GM21786 (cell line): ENCODE measurements around the gene IL18BP.

Source experiments
- ATAC-seq: cut with Tn5 transposase; IDR thresholded peaks from one replicate; pipeline ENCODE4 v1.9.1; 2021; ENCODE audit not compliant: unreplicated experiment

IL18BP gene

GRCh38 chr11:72010529-72011233 lies 12.0 kb downstream of the IL18BP start:
- no peak for ATAC-seq

- ATAC-seq, result no peak
Measured at GRCh38 chr11:72012091-72012630, 13.5 kb downstream of the IL18BP start.

- ATAC-seq, result no peak
Measured at GRCh38 chr11:72012897-72013721, 14.4 kb downstream of the IL18BP start.

GRCh38 chr11:72013765-72014711 lies 15.3 kb downstream of the IL18BP start:
- no peak for ATAC-seq

GRCh38 chr11:72014761-72015320 lies 16.1 kb downstream of the IL18BP start:
- ATAC-seq, result no peak

GRCh38 chr11:72015511-72016061 lies 16.9 kb downstream of the IL18BP start:
- no peak for ATAC-seq

- ATAC-seq, result no peak
Measured at GRCh38 chr11:72018171-72018570, 19.5 kb downstream of the IL18BP start.

- no peak for ATAC-seq
Measured at GRCh38 chr11:72023335-72023734, 24.6 kb downstream of the IL18BP start.

- ATAC-seq, result no peak
Measured at GRCh38 chr11:72024069-72024754, 25.5 kb downstream of the IL18BP start.

GRCh38 chr11:72026090-72026489 lies 27.4 kb downstream of the IL18BP start:
- no peak for ATAC-seq

GRCh38 chr11:72030472-72031045 lies 31.9 kb downstream of the IL18BP start:
- ATAC-seq, result no peak

- no peak for ATAC-seq
Measured at GRCh38 chr11:72036687-72037086, 38.0 kb downstream of the IL18BP start.

- no peak for ATAC-seq
Measured at GRCh38 chr11:72037554-72038311, 39.0 kb downstream of the IL18BP start.

- no peak for ATAC-seq
Measured at GRCh38 chr11:72038491-72038890, 39.8 kb downstream of the IL18BP start.

- no peak for ATAC-seq
Measured at GRCh38 chr11:72039031-72039855, 40.5 kb downstream of the IL18BP start.

- ATAC-seq, result no peak
Measured at GRCh38 chr11:72039856-72040401, 41.2 kb downstream of the IL18BP start.
